K562 (cell line): ENCODE results near the gene BSN. TPM values are rescaled to one million over a fixed set of nuclear protein-coding genes. Genes with fewer than 3 reads are reported as not detected.

ENCODE experiments used
- ARID2 ChIP-seq: fragments of 450-650 bp; IDR thresholded peaks from 2 replicates; pipeline ENCODE4 v1.6.1; 2017; ENCODE audit warnings: antibody characterized with exemption, mild to moderate bottlenecking
- DPF2 ChIP-seq: fragments of 450-650 bp; IDR thresholded peaks from 2 replicates; pipeline ENCODE4 v1.6.1; 2016
- FOSL1 ChIP-seq: fragments of 200-800 bp; sonication (Bioruptor generic); conservative IDR thresholded peaks from 2 replicates; pipeline ENCODE4 v1.6.1; 2016; ENCODE audit warnings: missing genetic modification characterization, missing compliant biosample characterization
- HES1 ChIP-seq: fragments of 450-650 bp; IDR thresholded peaks from 2 replicates; pipeline ENCODE4 v1.6.1; 2016; ENCODE audit warnings: low read depth, mild to moderate bottlenecking, moderate library complexity
- MYC ChIP-seq, 2 experiments: fragments of 250-450 bp in 1 of 2; sonication (Bioruptor Pico) in 1 of 2; IDR thresholded peaks; 2 replicates each; pipeline versions ENCODE4 v1.5.1 to v1.6.1; 2012 to 2021; ENCODE audit warnings: low read depth in 2 of 2, borderline replicate concordance in 1 of 2, improper control_type of control experiment in 1 of 2, low read length in 1 of 2, mild to moderate bottlenecking in 1 of 2, moderate library complexity in 1 of 2
- NR0B1 ChIP-seq: fragments of 450-650 bp; IDR thresholded peaks from one replicate; pipeline ENCODE4 v1.6.1; 2018; ENCODE audit warnings: mild to moderate bottlenecking, moderate library complexity; ENCODE audit not compliant: partially characterized antibody
- NR2C2 ChIP-seq, 2 experiments: fragments of 200-800 bp in 1 of 2; sonication (Bioruptor generic) in 1 of 2; sonication (generic) in 1 of 2; formaldehyde crosslinking in 1 of 2; IDR thresholded peaks; 2 replicates each; pipeline versions ENCODE4 v1.6.1 to v1.8.0; 2016 to 2022; ENCODE audit warnings: mild to moderate bottlenecking in 1 of 2, missing compliant biosample characterization in 1 of 2, missing genetic modification characterization in 1 of 2, missing genetic modification reagents in 1 of 2
- SIN3A ChIP-seq, 2 experiments: fragments of 150-350 bp in 1 of 2; IDR thresholded peaks; 2 replicates each; pipeline ENCODE4 v1.6.1; 2011 to 2016; ENCODE audit warnings: borderline replicate concordance in 2 of 2, low read depth in 2 of 2, low read length in 2 of 2, mild to moderate bottlenecking in 2 of 2, moderate library complexity in 2 of 2; ENCODE audit not compliant: control insufficient read depth in 1 of 2
- U2AF1 ChIP-seq: fragments of 200-400 bp; formaldehyde crosslinking; optimal IDR thresholded peaks from 2 replicates; pipeline ENCODE3; 2017; ENCODE audit warnings: mild to moderate bottlenecking, low read depth, low read length, moderate library complexity
- ZNF445 ChIP-seq: fragments of 250-450 bp; sonication (Bioruptor Pico); IDR thresholded peaks from 2 replicates; pipeline ENCODE4 v1.4.0; 2020; ENCODE audit warnings: low read depth, mild to moderate bottlenecking, moderate library complexity
- polyA plus RNA-seq, 8 experiments: library from polyadenylated mRNA; depleted of rRNA in 4 of 8; stranded (reverse) in 5 of 8; unstranded in 3 of 8; fragments of >200 nt; fragmentation: Nextera tagmentation in 2 of 8; fragmentation: Illumina TruSeq in 1 of 8; extraction: Ambion mirVana in 2 of 8; extraction: Trizol in 1 of 8; gene quantifications; 2 replicates each; pipeline versions ENCODE4 v1.2.1 to v1.2.3, GENCODE V29; 2011 to 2014; ENCODE audit warnings: inconsistent platforms in 1 of 8, missing spikeins in 1 of 8
- total RNA-seq, 7 experiments: library from RNA; depleted of rRNA in 6 of 7; stranded (reverse); fragments of >200 nt in 6 of 7; fragmentation: Illumina TruSeq in 2 of 7; extraction: Trizol in 2 of 7; gene quantifications; 2 replicates each; pipeline versions ENCODE4 v1.2.1 to v1.2.3, GENCODE V29; 2011 to 2021; ENCODE audit warnings: low replicate concordance in 1 of 7
- TF ChIP-seq, protein P1 (sequence below): fragments of 250-450 bp; sonication (Bioruptor Pico); IDR thresholded peaks from 2 replicates; pipeline ENCODE4 v1.4.0; 2020; ENCODE audit warnings: mild to moderate bottlenecking

Gene BSN
- total and polyA plus RNA-seq, 9 of the 15 experiments (the other 6 are each of a cell fraction or from before 2014, with no cell fraction given): 0.03 to 1.5 (median 0.29) TPM

DNA sequence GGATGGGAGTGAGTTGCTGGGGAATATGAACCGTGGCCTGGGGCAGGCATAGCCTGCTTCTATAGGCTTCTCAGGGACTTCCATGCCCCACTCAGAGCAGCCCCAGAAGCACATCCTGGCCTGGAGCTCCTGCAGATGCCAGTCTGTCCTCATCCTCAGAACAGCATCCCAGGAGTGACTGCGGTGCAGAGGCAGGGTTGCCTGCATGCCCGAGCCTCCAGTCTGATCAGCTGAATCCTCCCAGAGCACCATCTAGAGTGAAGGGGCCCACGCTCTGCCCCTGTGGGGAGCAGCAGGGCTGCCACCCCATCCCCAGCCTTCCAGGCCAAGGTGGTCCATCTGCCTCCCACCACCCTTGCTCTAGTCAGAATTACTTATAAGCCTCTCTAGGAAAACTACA is 75.2 kb downstream of the BSN start (continued):
- TF ChIP-seq FOSL1 (no peak), HES1 (no peak), ARID2 (no peak), SIN3A (IDR thresholded peaks at IDR 0.05; ENCODE audit: borderline replicate concordance in 2 of 2, control insufficient read depth in 1 of 2, low read depth in 2 of 2, low read length in 2 of 2) (no peak), NR2C2 (CRISPR knock-in tag; IDR thresholded peaks at IDR 0.05) (no peak), NR2C2 (tag; IDR thresholded peaks at IDR 0.05) (no peak), MYC (IDR thresholded peaks at IDR 0.05; ENCODE audit: low read depth, low read length) (no peak), MYC (CRISPR knock-in tag; IDR thresholded peaks at IDR 0.05; ENCODE audit: borderline replicate concordance, low read depth) (no peak), NR0B1 (no peak), ZNF445 (CRISPR knock-in tag) (no peak), DPF2 (no peak), U2AF1 (no peak)
- TF ChIP-seq, protein P1, sequence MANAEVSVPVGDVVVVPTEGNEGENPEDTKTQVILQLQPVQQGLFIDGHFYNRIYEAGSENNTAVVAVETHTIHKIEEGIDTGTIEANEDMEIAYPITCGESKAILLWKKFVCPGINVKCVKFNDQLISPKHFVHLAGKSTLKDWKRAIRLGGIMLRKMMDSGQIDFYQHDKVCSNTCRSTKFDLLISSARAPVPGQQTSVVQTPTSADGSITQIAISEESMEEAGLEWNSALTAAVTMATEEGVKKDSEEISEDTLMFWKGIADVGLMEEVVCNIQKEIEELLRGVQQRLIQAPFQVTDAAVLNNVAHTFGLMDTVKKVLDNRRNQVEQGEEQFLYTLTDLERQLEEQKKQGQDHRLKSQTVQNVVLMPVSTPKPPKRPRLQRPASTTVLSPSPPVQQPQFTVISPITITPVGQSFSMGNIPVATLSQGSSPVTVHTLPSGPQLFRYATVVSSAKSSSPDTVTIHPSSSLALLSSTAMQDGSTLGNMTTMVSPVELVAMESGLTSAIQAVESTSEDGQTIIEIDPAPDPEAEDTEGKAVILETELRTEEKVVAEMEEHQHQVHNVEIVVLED (CRISPR knock-in tag): no peak
- TF ChIP-seq, all 486 proteins: peak for 0
